ENCODE results near the gene DNM3.

DNA sequence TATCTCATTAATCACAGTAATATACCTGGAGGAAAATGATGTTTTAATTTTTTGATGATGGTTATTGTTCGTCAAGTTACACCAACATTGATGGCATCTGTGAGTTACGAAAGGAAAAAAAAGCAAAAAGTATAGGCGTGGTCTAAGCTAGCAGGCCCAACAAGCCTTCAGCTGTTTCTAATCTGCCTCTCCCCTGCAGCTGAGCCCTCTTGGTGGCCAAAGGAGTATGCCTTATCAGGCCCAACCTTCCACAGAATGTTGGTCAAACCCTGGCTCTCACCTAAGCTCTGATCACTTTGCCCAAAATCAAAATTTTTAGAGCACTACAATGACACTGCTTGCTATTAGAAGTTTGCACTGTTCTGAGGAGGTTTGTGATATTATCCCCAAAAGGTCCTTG is 584.0 kb downstream of the DNM3 start:
- no peak for TF ChIP-seq CTCF (IDR thresholded peaks at IDR 0.05)
- TF ChIP-seq POLR2A (IDR thresholded peaks at IDR 0.05): no peak
- no peak for TF ChIP-seq POLR2AphosphoS5 (IDR thresholded peaks at IDR 0.05)
- TF ChIP-seq EP300 (IDR thresholded peaks at IDR 0.05; ENCODE audit: low read depth): no peak
